ENCODE measurements around the gene SPIRE1.

- TF ChIP-seq POLR2A (IDR thresholded peaks at IDR 0.05) (no peak), CTCF (IDR thresholded peaks at IDR 0.05) (no peak)
Measured at GRCh38 chr18:12421732-12422131, 236.2 kb downstream of the SPIRE1 start.

All from esophagus squamous epithelium (tissue), 4 donors.